Smooth muscle cell of the brain vasculature (primary cell): ENCODE results near the gene SH3PXD2A.
"Not testable (repeated sequence)": the region's sequence is repeated elsewhere in the genome, so short reads cannot be mapped to it uniquely, and the experiment has no call there.

Experiments used
- DNase-seq: peaks from one replicate; pipeline ENCODE4 v3.0.0-alpha.2; 2012; ENCODE audit warnings: low read depth, low spot score

SH3PXD2A gene

GRCh38 chr10:103747193-103747865 lies 108.0 kb downstream of the SH3PXD2A start:
- no peak for DNase-seq

GRCh38 chr10:103746598-103746997 lies 108.8 kb downstream of the SH3PXD2A start:
- no peak for DNase-seq

- DNase-seq: no peak
Measured at GRCh38 chr10:103745341-103746247, 109.8 kb downstream of the SH3PXD2A start.

GRCh38 chr10:103742824-103743223 lies 112.6 kb downstream of the SH3PXD2A start:
- no peak for DNase-seq

GRCh38 chr10:103740611-103741010 lies 114.8 kb downstream of the SH3PXD2A start:
- DNase-seq: no peak

GRCh38 chr10:103739039-103739764 lies 116.2 kb downstream of the SH3PXD2A start:
- DNase-seq: peak; percentile 44

- no peak for DNase-seq
Measured at GRCh38 chr10:103737735-103738367, 117.5 kb downstream of the SH3PXD2A start.

GRCh38 chr10:103736763-103737162 lies 118.6 kb downstream of the SH3PXD2A start:
- no peak for DNase-seq

GRCh38 chr10:103736044-103736443 lies 119.3 kb downstream of the SH3PXD2A start:
- no peak for DNase-seq

- DNase-seq: no peak
Measured at GRCh38 chr10:103734731-103735130, 120.6 kb downstream of the SH3PXD2A start.

GRCh38 chr10:103733045-103733419 lies 122.3 kb downstream of the SH3PXD2A start:
- no peak for DNase-seq

- DNase-seq: no peak
Measured at GRCh38 chr10:103732339-103733044, 122.9 kb downstream of the SH3PXD2A start.

GRCh38 chr10:103731609-103732270 lies 123.6 kb downstream of the SH3PXD2A start:
- no peak for DNase-seq

- DNase-seq: not testable (repeated sequence)
Measured at GRCh38 chr10:103731026-103731425, 124.3 kb downstream of the SH3PXD2A start.

GRCh38 chr10:103729851-103730250 lies 125.5 kb downstream of the SH3PXD2A start:
- DNase-seq: no peak

- no peak for DNase-seq
Measured at GRCh38 chr10:103727991-103728689, 127.2 kb downstream of the SH3PXD2A start.

- no peak for DNase-seq
Measured at GRCh38 chr10:103727546-103727963, 127.8 kb downstream of the SH3PXD2A start.

GRCh38 chr10:103726637-103727036 lies 128.7 kb downstream of the SH3PXD2A start:
- DNase-seq: no peak

GRCh38 chr10:103725242-103725641 lies 130.1 kb downstream of the SH3PXD2A start:
- no peak for DNase-seq

GRCh38 chr10:103724771-103725170 lies 130.6 kb downstream of the SH3PXD2A start:
- no peak for DNase-seq
